K562 (cell line): Measurements from ENCODE around the gene ZSCAN26. TPM values are rescaled to one million over a fixed set of nuclear protein-coding genes. Genes with fewer than 3 reads are reported as not detected.
"Not testable (repeated sequence)": the region's sequence is repeated elsewhere in the genome, so short reads cannot be mapped to it uniquely, and the experiment has no call there.

ENCODE experiments used
- ATAC-seq: fragments of 200-7000 bp; cut with Tn5 transposase; 3 replicates; pipeline ENCODE4 v1.9.1; 2020; ENCODE audit warnings: moderate library complexity
- BruUV-seq: library from RNA; stranded (reverse); fragments of 400-500 nt; replicated peaks from 2 replicates; lab custom pipeline; 2021; lab: Mats Ljungman, UMichigan
- CTCF ChIA-PET: fragments of 300-600 bp; formaldehyde crosslinking; extraction: SDS; loops from one replicate; lab custom pipeline; 2021; ENCODE audit warnings: low intra/inter-chr PET ratio; lab: Yijun Ruan, JAX
- POLR2A ChIA-PET: fragments of 300-600, 350-650 bp; sonication (Branson Sonifier 250); formaldehyde crosslinking; extraction: SDS; loops from one replicate; lab custom pipeline; 2021; ENCODE audit warnings: antibody characterized with exemption, inconsistent platforms; lab: Yijun Ruan, JAX
- DNase-seq, 4 experiments: peaks; one replicate each; pipeline versions ENCODE4 v3.0.0 to v3.0.0-alpha.2; 2011 to 2018; ENCODE audit warnings: low spot score in 3 of 4, mixed read lengths in 3 of 4; ENCODE audit errors: extremely low read depth in 1 of 4
- FAIRE-seq: peaks from 2 replicates; lab custom pipeline; 2011; peaks lifted over from hg19 to GRCh38; lab: Jason Lieb, UNC
- H2AFZ ChIP-seq: 2 replicates; pipeline ENCODE4 v1.6.0; 2011; ENCODE audit warnings: low read depth, low read length, control low read depth, inconsistent platforms
- H3K27ac ChIP-seq: fragments of 200-600 bp; 3 replicates; pipeline ENCODE4 v1.8.0; 2011; ENCODE audit warnings: low read depth, mild to moderate bottlenecking, control low read depth, inconsistent platforms, low read length, moderate library complexity, mixed read lengths; ENCODE audit errors: extremely low read depth
- H3K27me3 ChIP-seq, 2 experiments: fragments of 300-600 bp in 1 of 2; 2 replicates in 1 of 2; 3 replicates in 1 of 2; pipeline versions ENCODE4 v1.6.0 to v1.8.0; 2011; ENCODE audit warnings: inconsistent platforms in 2 of 2, low read length in 2 of 2, mild to moderate bottlenecking in 1 of 2, mixed read lengths in 1 of 2, moderate library complexity in 1 of 2; ENCODE audit not compliant: control insufficient read depth in 2 of 2, insufficient read depth in 2 of 2
- H3K36me3 ChIP-seq: fragments of 300-600 bp; 3 replicates; pipeline ENCODE4 v1.8.0; 2011; ENCODE audit warnings: mild to moderate bottlenecking, low read length, inconsistent platforms; ENCODE audit not compliant: control insufficient read depth, insufficient read depth
- H3K4me1 ChIP-seq, 2 experiments: fragments of 200-600 bp in 1 of 2; replicated peaks in 1 of 2; 2 replicates in 1 of 2; 3 replicates in 1 of 2; pipeline versions ENCODE4 v1.5.1 to v1.8.0; 2011; ENCODE audit warnings: inconsistent platforms in 2 of 2, low read length in 2 of 2, mild to moderate bottlenecking in 1 of 2, mixed read lengths in 1 of 2, moderate library complexity in 1 of 2; ENCODE audit not compliant: control insufficient read depth in 2 of 2, insufficient read depth in 2 of 2
- H3K4me2 ChIP-seq: 2 replicates; pipeline ENCODE4 v1.6.1; 2011; ENCODE audit warnings: low read length, control low read depth, inconsistent platforms, mixed read lengths; ENCODE audit not compliant: insufficient read depth
- H3K4me3 ChIP-seq: fragments of 200-600 bp; sonication (generic), shearing (Covaris generic); 2 replicates; pipeline ENCODE4 v1.5.1; 2016; ENCODE audit warnings: control low read depth, inconsistent platforms
- H3K79me2 ChIP-seq: fragments of 200-600 bp; 3 replicates; pipeline ENCODE4 v1.8.0; 2011; ENCODE audit warnings: low read length, inconsistent platforms; ENCODE audit not compliant: control insufficient read depth, insufficient read depth
- H3K9ac ChIP-seq, 2 experiments: 2 replicates each; pipeline versions ENCODE4 v1.6.0 to v1.6.1; 2011; ENCODE audit warnings: low read depth in 2 of 2, low read length in 2 of 2, control low read depth in 1 of 2, inconsistent platforms in 1 of 2, mild to moderate bottlenecking in 1 of 2, mixed read lengths in 1 of 2; ENCODE audit not compliant: insufficient read depth in 1 of 2
- H3K9me1 ChIP-seq: one replicate; pipeline ENCODE4 v1.6.0; 2011; ENCODE audit warnings: inconsistent platforms, mild to moderate bottlenecking, low read length, moderate library complexity; ENCODE audit not compliant: control insufficient read depth, insufficient read depth
- H3K9me3 ChIP-seq: replicated peaks from 2 replicates; pipeline ENCODE4 v1.5.1; 2011; ENCODE audit warnings: low read depth, low read length, inconsistent platforms; ENCODE audit not compliant: control insufficient read depth, insufficient read depth
- H4K20me1 ChIP-seq: replicated peaks from 2 replicates; pipeline ENCODE4 v1.6.1; 2011; ENCODE audit warnings: low read length, inconsistent platforms, mixed read lengths; ENCODE audit not compliant: control insufficient read depth, insufficient read depth
- CEBPB ChIP-seq: fragments of 450-650 bp; IDR thresholded peaks from 2 replicates; pipeline ENCODE4 v1.6.1; 2016; ENCODE audit warnings: missing genetic modification characterization, missing compliant biosample characterization
- CEBPG ChIP-seq, 3 experiments: fragments of 200-800 bp in 1 of 3; sonication (Bioruptor generic) in 1 of 3; sonication (generic) in 1 of 3; formaldehyde crosslinking in 1 of 3; IDR thresholded peaks in 2 of 3; conservative IDR thresholded peaks in 1 of 3; 2 replicates each; pipeline versions ENCODE4 v1.6.1 to v1.8.0; 2016 to 2022; ENCODE audit warnings: missing compliant biosample characterization in 2 of 3, missing genetic modification characterization in 2 of 3, mild to moderate bottlenecking in 1 of 3, missing genetic modification reagents in 1 of 3
- CEBPZ ChIP-seq: fragments of 150-350 bp; IDR thresholded peaks from 2 replicates; pipeline ENCODE4 v1.6.1; 2014; ENCODE audit warnings: low read depth, mild to moderate bottlenecking, low read length, borderline replicate concordance
- WGBS: fragments of 100-300 bp; shearing (Covaris generic); methylation state at CpG from one replicate; pipeline ENCODE4 v1.1.6; 2016; ENCODE audit warnings: low coverage, mixed read lengths; ENCODE audit not compliant: insufficient coverage; ENCODE audit errors: missing lambda C conversion rate; 5-methylcytosine and 5-hydroxymethylcytosine counted together
- in situ Hi-C: fragments of 300-500 bp; cut with MboI; formaldehyde crosslinking; loops from 4 replicates; pipeline ENCODE4 v1.15.0; 2018; ENCODE audit warnings: inconsistent platforms, mixed read lengths
- intact Hi-C: fragments of 100-400 bp; cut with micrococcal nuclease; formaldehyde crosslinking; loops from 2 replicates; pipeline ENCODE4 v1.14.2; 2022
- polyA plus RNA-seq, 8 experiments: library from polyadenylated mRNA; depleted of rRNA in 4 of 8; stranded (reverse) in 5 of 8; unstranded in 3 of 8; fragments of >200 nt; fragmentation: Nextera tagmentation in 2 of 8; fragmentation: Illumina TruSeq in 1 of 8; extraction: Ambion mirVana in 2 of 8; extraction: Trizol in 1 of 8; gene quantifications; 2 replicates each; pipeline versions ENCODE4 v1.2.1 to v1.2.3, GENCODE V29; 2011 to 2014; ENCODE audit warnings: inconsistent platforms in 1 of 8, missing spikeins in 1 of 8
- total RNA-seq, 7 experiments: library from RNA; depleted of rRNA in 6 of 7; stranded (reverse); fragments of >200 nt in 6 of 7; fragmentation: Illumina TruSeq in 2 of 7; extraction: Trizol in 2 of 7; gene quantifications; 2 replicates each; pipeline versions ENCODE4 v1.2.1 to v1.2.3, GENCODE V29; 2011 to 2021; ENCODE audit warnings: low replicate concordance in 1 of 7
- TF ChIP-seq, protein P1 (sequence below): fragments of 250-450 bp; sonication (Bioruptor Pico); IDR thresholded peaks from 2 replicates; pipeline ENCODE4 v1.4.0; 2020; ENCODE audit warnings: mild to moderate bottlenecking

ZSCAN26 gene
- total and polyA plus RNA-seq, 9 of the 15 experiments (the other 6 are each of a cell fraction or from before 2014, with no cell fraction given): 5.9 to 14.2 (median 10.5) TPM

- H3K27me3 ChIP-seq, H3K9ac ChIP-seq, BruUV-seq, H3K4me3 ChIP-seq, H3K36me3 ChIP-seq, H3K79me2 ChIP-seq, in situ Hi-C loops, H3K4me2 ChIP-seq, DNase-seq, H3K9me3 ChIP-seq, H2AFZ ChIP-seq, H4K20me1 ChIP-seq, FAIRE-seq, H3K4me1 ChIP-seq, H3K27ac ChIP-seq, intact Hi-C loops, CTCF ChIA-PET, ATAC-seq, H3K9me1 ChIP-seq: not testable (repeated sequence)
- POLR2A ChIA-PET: interaction anchor here (0.6 to 0.9 kb wide), 2 partner anchors 10 to 18 kb away, joined by 3 read pairs; no protein-coding TSS in a partner anchor
- WGBS: 76% methylated on average over 8 of the region's 8 CpGs
Observed at GRCh38 chr6:28317866-28318265, 50.9 kb downstream of the ZSCAN26 start.

DNA sequence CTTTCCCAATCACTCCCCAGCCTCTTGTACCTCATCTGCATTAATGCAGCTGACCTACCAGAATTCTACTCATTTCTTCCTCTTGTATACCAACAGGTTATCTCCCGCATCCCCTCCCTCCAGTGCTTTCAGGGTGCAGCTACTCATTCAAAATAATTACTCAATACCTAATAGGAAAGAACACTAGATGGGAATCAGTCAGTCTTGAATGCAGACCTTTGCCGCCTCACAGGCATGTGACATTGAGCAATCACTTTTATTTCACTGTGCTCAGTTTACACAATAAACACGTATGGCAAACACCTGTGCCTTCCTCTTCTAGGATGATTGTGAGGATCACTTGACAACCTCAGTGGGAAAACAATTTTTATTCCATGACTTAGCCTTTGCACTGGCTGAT, 55.7 kb downstream of the ZSCAN26 start:
- Histone ChIP-seq H3K4me3 (no peak overlapping the region), H3K9me3 (peaks cover 12% of the 10 kb centered on the region), H3K4me1 (no peaks in the 10 kb centered on the region), H3K27me3 (no peaks in the 10 kb centered on the region), H3K9me1 (no peaks in the 10 kb centered on the region), H3K4me2 (no peak overlapping the region), H2AFZ (no peak overlapping the region), H3K36me3 (peaks cover 16% of the 10 kb centered on the region), H3K9ac (no peak overlapping the region), H4K20me1 (no peaks in the 10 kb centered on the region), H3K79me2 (no peaks in the 10 kb centered on the region), H3K27ac (no peak overlapping the region)
- ChIA-PET POLR2A (interaction anchor here (4.4 kb wide), 1 partner anchor 13 kb away, joined by 53 read pairs; the partner anchor contains the start of gene ZSCAN31), CTCF (no interaction called here)
- in situ Hi-C loops (no loop called here), intact Hi-C loops (no loop called here)
- no TSS peak for BruUV-seq
- ATAC-seq (no peak), DNase-seq (no peak), FAIRE-seq (no peak)
- TF ChIP-seq CEBPZ (no peak), CEBPB (tag) (peak; percentile 54; the same call in 1 of the 2 replicates), CEBPG (CRISPR knock-in tag; IDR thresholded peaks at IDR 0.05) (no peak), CEBPG (tag; conservative IDR thresholded peaks at IDR 0.05 in 1 of 2, IDR thresholded peaks at IDR 0.05 in 1 of 2) (peak; percentile 27 to 34; a peak in 1 of 4 replicates)
- TF ChIP-seq, protein P1, sequence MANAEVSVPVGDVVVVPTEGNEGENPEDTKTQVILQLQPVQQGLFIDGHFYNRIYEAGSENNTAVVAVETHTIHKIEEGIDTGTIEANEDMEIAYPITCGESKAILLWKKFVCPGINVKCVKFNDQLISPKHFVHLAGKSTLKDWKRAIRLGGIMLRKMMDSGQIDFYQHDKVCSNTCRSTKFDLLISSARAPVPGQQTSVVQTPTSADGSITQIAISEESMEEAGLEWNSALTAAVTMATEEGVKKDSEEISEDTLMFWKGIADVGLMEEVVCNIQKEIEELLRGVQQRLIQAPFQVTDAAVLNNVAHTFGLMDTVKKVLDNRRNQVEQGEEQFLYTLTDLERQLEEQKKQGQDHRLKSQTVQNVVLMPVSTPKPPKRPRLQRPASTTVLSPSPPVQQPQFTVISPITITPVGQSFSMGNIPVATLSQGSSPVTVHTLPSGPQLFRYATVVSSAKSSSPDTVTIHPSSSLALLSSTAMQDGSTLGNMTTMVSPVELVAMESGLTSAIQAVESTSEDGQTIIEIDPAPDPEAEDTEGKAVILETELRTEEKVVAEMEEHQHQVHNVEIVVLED: no peak
- 65% methylated on average over 3 of the region's 3 CpGs for WGBS
